K562 (cell line): ENCODE results near the gene CGB8. TPM values are rescaled to one million over a fixed set of nuclear protein-coding genes. Genes with fewer than 3 reads are reported as not detected.

Experiments
- ATAC-seq: fragments of 200-7000 bp; cut with Tn5 transposase; 3 replicates; pipeline ENCODE4 v1.9.1; 2020; ENCODE audit warnings: moderate library complexity
- BruUV-seq: library from RNA; stranded (reverse); fragments of 400-500 nt; replicated peaks from 2 replicates; lab custom pipeline; 2021; lab: Mats Ljungman, UMichigan
- CTCF ChIA-PET: fragments of 300-600 bp; formaldehyde crosslinking; extraction: SDS; loops from one replicate; lab custom pipeline; 2021; ENCODE audit warnings: low intra/inter-chr PET ratio; lab: Yijun Ruan, JAX
- POLR2A ChIA-PET: fragments of 300-600, 350-650 bp; sonication (Branson Sonifier 250); formaldehyde crosslinking; extraction: SDS; loops from one replicate; lab custom pipeline; 2021; ENCODE audit warnings: antibody characterized with exemption, inconsistent platforms; lab: Yijun Ruan, JAX
- DNase-seq, 4 experiments: peaks; one replicate each; pipeline versions ENCODE4 v3.0.0 to v3.0.0-alpha.2; 2011 to 2018; ENCODE audit warnings: low spot score in 3 of 4, mixed read lengths in 3 of 4; ENCODE audit errors: extremely low read depth in 1 of 4
- FAIRE-seq: peaks from 2 replicates; lab custom pipeline; 2011; peaks lifted over from hg19 to GRCh38; lab: Jason Lieb, UNC
- H2AFZ ChIP-seq: 2 replicates; pipeline ENCODE4 v1.6.0; 2011; ENCODE audit warnings: low read depth, low read length, control low read depth, inconsistent platforms
- H3K27ac ChIP-seq: fragments of 200-600 bp; 3 replicates; pipeline ENCODE4 v1.8.0; 2011; ENCODE audit warnings: low read depth, mild to moderate bottlenecking, control low read depth, inconsistent platforms, low read length, moderate library complexity, mixed read lengths; ENCODE audit errors: extremely low read depth
- H3K27me3 ChIP-seq, 2 experiments: fragments of 300-600 bp in 1 of 2; 2 replicates in 1 of 2; 3 replicates in 1 of 2; pipeline versions ENCODE4 v1.6.0 to v1.8.0; 2011; ENCODE audit warnings: inconsistent platforms in 2 of 2, low read length in 2 of 2, mild to moderate bottlenecking in 1 of 2, mixed read lengths in 1 of 2, moderate library complexity in 1 of 2; ENCODE audit not compliant: control insufficient read depth in 2 of 2, insufficient read depth in 2 of 2
- H3K36me3 ChIP-seq: fragments of 300-600 bp; 3 replicates; pipeline ENCODE4 v1.8.0; 2011; ENCODE audit warnings: mild to moderate bottlenecking, low read length, inconsistent platforms; ENCODE audit not compliant: control insufficient read depth, insufficient read depth
- H3K4me1 ChIP-seq, 2 experiments: fragments of 200-600 bp in 1 of 2; replicated peaks in 1 of 2; 2 replicates in 1 of 2; 3 replicates in 1 of 2; pipeline versions ENCODE4 v1.5.1 to v1.8.0; 2011; ENCODE audit warnings: inconsistent platforms in 2 of 2, low read length in 2 of 2, mild to moderate bottlenecking in 1 of 2, mixed read lengths in 1 of 2, moderate library complexity in 1 of 2; ENCODE audit not compliant: control insufficient read depth in 2 of 2, insufficient read depth in 2 of 2
- H3K4me2 ChIP-seq: 2 replicates; pipeline ENCODE4 v1.6.1; 2011; ENCODE audit warnings: low read length, control low read depth, inconsistent platforms, mixed read lengths; ENCODE audit not compliant: insufficient read depth
- H3K4me3 ChIP-seq: fragments of 200-600 bp; sonication (generic), shearing (Covaris generic); 2 replicates; pipeline ENCODE4 v1.5.1; 2016; ENCODE audit warnings: control low read depth, inconsistent platforms
- H3K79me2 ChIP-seq: fragments of 200-600 bp; 3 replicates; pipeline ENCODE4 v1.8.0; 2011; ENCODE audit warnings: low read length, inconsistent platforms; ENCODE audit not compliant: control insufficient read depth, insufficient read depth
- H3K9ac ChIP-seq, 2 experiments: 2 replicates each; pipeline versions ENCODE4 v1.6.0 to v1.6.1; 2011; ENCODE audit warnings: low read depth in 2 of 2, low read length in 2 of 2, control low read depth in 1 of 2, inconsistent platforms in 1 of 2, mild to moderate bottlenecking in 1 of 2, mixed read lengths in 1 of 2; ENCODE audit not compliant: insufficient read depth in 1 of 2
- H3K9me1 ChIP-seq: one replicate; pipeline ENCODE4 v1.6.0; 2011; ENCODE audit warnings: inconsistent platforms, mild to moderate bottlenecking, low read length, moderate library complexity; ENCODE audit not compliant: control insufficient read depth, insufficient read depth
- H3K9me3 ChIP-seq: replicated peaks from 2 replicates; pipeline ENCODE4 v1.5.1; 2011; ENCODE audit warnings: low read depth, low read length, inconsistent platforms; ENCODE audit not compliant: control insufficient read depth, insufficient read depth
- H4K20me1 ChIP-seq: replicated peaks from 2 replicates; pipeline ENCODE4 v1.6.1; 2011; ENCODE audit warnings: low read length, inconsistent platforms, mixed read lengths; ENCODE audit not compliant: control insufficient read depth, insufficient read depth
- CREM ChIP-seq: IDR thresholded peaks from 2 replicates; pipeline ENCODE4 v1.6.1; 2014; ENCODE audit warnings: antibody characterized with exemption, low read depth
- DACH1 ChIP-seq: fragments of 450-650 bp; IDR thresholded peaks from 2 replicates; pipeline ENCODE4 v1.6.1; 2018; ENCODE audit not compliant: partially characterized antibody
- GATAD2A ChIP-seq: fragments of 450-650 bp; IDR thresholded peaks from 2 replicates; pipeline ENCODE4 v1.6.1; 2017
- POLR3G ChIP-seq: IDR thresholded peaks from 2 replicates; pipeline ENCODE4 v1.6.1; 2011; ENCODE audit not compliant: insufficient read length, insufficient replicate concordance; ENCODE audit errors: extremely low read depth
- SLC30A9 ChIP-seq: fragments of 250-450 bp; sonication (Bioruptor Pico); IDR thresholded peaks from 2 replicates; pipeline ENCODE4 v1.8.0; 2022; ENCODE audit warnings: mild to moderate bottlenecking, moderate library complexity
- SRF ChIP-seq, 2 experiments: fragments of 250-450, 450-650 bp in 1 of 2; sonication (Bioruptor Pico) in 1 of 2; sonication (generic) in 1 of 2; formaldehyde crosslinking; IDR thresholded peaks; 2 replicates each; pipeline versions ENCODE4 v1.5.0 to v1.5.1; 2020 to 2022; ENCODE audit warnings: mild to moderate bottlenecking in 1 of 2, missing genetic modification reagents in 1 of 2
- SRSF7 ChIP-seq: fragments of 200-400 bp; formaldehyde crosslinking; optimal IDR thresholded peaks from 2 replicates; pipeline ENCODE3; 2017; ENCODE audit warnings: mild to moderate bottlenecking, low read depth, low read length
- UBTF ChIP-seq, 2 experiments: IDR thresholded peaks; 2 replicates each; pipeline ENCODE4 v1.6.1; 2012; ENCODE audit warnings: improper control_type of control experiment in 2 of 2, low read depth in 2 of 2, low read length in 2 of 2, borderline replicate concordance in 1 of 2
- ZNF253 ChIP-seq: fragments of 250-450 bp; sonication (Bioruptor Pico); conservative IDR thresholded peaks from 2 replicates; pipeline ENCODE4 v1.6.1; 2021; ENCODE audit warnings: mild to moderate bottlenecking
- ZNF444 ChIP-seq: fragments of 250-450 bp; sonication (Bioruptor Pico); IDR thresholded peaks from 2 replicates; pipeline ENCODE4 v1.4.0; 2020; ENCODE audit warnings: mild to moderate bottlenecking, moderate library complexity
- ZNF518B ChIP-seq: fragments of 250-450 bp; sonication (Bioruptor Pico); IDR thresholded peaks from 2 replicates; pipeline ENCODE4 v1.5.0; 2021; ENCODE audit warnings: mild to moderate bottlenecking, moderate library complexity
- WGBS: fragments of 100-300 bp; shearing (Covaris generic); methylation state at CpG from one replicate; pipeline ENCODE4 v1.1.6; 2016; ENCODE audit warnings: low coverage, mixed read lengths; ENCODE audit not compliant: insufficient coverage; ENCODE audit errors: missing lambda C conversion rate; 5-methylcytosine and 5-hydroxymethylcytosine counted together
- in situ Hi-C: fragments of 300-500 bp; cut with MboI; formaldehyde crosslinking; loops from 4 replicates; pipeline ENCODE4 v1.15.0; 2018; ENCODE audit warnings: inconsistent platforms, mixed read lengths
- intact Hi-C: fragments of 100-400 bp; cut with micrococcal nuclease; formaldehyde crosslinking; loops from 2 replicates; pipeline ENCODE4 v1.14.2; 2022
- polyA plus RNA-seq, 8 experiments: library from polyadenylated mRNA; depleted of rRNA in 4 of 8; stranded (reverse) in 5 of 8; unstranded in 3 of 8; fragments of >200 nt; fragmentation: Nextera tagmentation in 2 of 8; fragmentation: Illumina TruSeq in 1 of 8; extraction: Ambion mirVana in 2 of 8; extraction: Trizol in 1 of 8; gene quantifications; 2 replicates each; pipeline versions ENCODE4 v1.2.1 to v1.2.3, GENCODE V29; 2011 to 2014; ENCODE audit warnings: inconsistent platforms in 1 of 8, missing spikeins in 1 of 8
- total RNA-seq, 7 experiments: library from RNA; depleted of rRNA in 6 of 7; stranded (reverse); fragments of >200 nt in 6 of 7; fragmentation: Illumina TruSeq in 2 of 7; extraction: Trizol in 2 of 7; gene quantifications; 2 replicates each; pipeline versions ENCODE4 v1.2.1 to v1.2.3, GENCODE V29; 2011 to 2021; ENCODE audit warnings: low replicate concordance in 1 of 7

CGB8 gene
- total and polyA plus RNA-seq, 9 of the 15 experiments (the other 6 are each of a cell fraction or from before 2014, with no cell fraction given) = not detected

GRCh38 chr19:49064768-49065611 is 16.1 kb upstream of the CGB8 start, which contains the start of gene NTF4 (continued):
- 0 out of 4 replicates have a peak, but pooled peaks of 1 of the 2 experiments have one; percentile 72 for TF ChIP-seq UBTF (IDR thresholded peaks at IDR 0.05; ENCODE audit: borderline replicate concordance in 1 of 2, low read depth in 2 of 2, low read length in 2 of 2)

- POLR2A ChIA-PET = interaction anchor here (0.7 to 1.2 kb wide), 2 partner anchors 99 to 307 kb away, joined by 3 read pairs; partner anchors contain the start of gene FTL
- no peak overlapping the region for H3K27ac ChIP-seq
- no peak for DNase-seq
- no peaks in the 10 kb centered on the region for H3K9me3 ChIP-seq
- H3K27me3 ChIP-seq = peaks cover 23 to 58% of the 10 kb centered on the region in 2 experiments; a peak in 4 of 5 replicates
- peaks cover 0 to 25% of the 10 kb centered on the region in 2 experiments; a peak in 4 of 5 replicates for H3K4me1 ChIP-seq
- FAIRE-seq = no peak
- peak overlapping the region in 1 of 2 experiments; percentile 4; a peak in 1 of 4 replicates for H3K9ac ChIP-seq
- no peak overlapping the region for H3K4me2 ChIP-seq
- intact Hi-C loops (no loop called here), in situ Hi-C loops (no loop called here)
- 18% methylated on average over 6 of the region's 10 CpGs for WGBS
- CTCF ChIA-PET = interaction anchor here (0.7 kb wide), 1 partner anchor 148 kb away, joined by 8 read pairs; no protein-coding TSS in a partner anchor
- H4K20me1 ChIP-seq = no peaks in the 10 kb centered on the region
- no peaks in the 10 kb centered on the region for H3K79me2 ChIP-seq
- no TSS peak for BruUV-seq
- H3K9me1 ChIP-seq = no peaks in the 10 kb centered on the region
- no peaks in the 10 kb centered on the region for H3K36me3 ChIP-seq
- no peak overlapping the region for H3K4me3 ChIP-seq
- ATAC-seq = no peak
- H2AFZ ChIP-seq = no peak overlapping the region
- no peak for TF ChIP-seq CREM
- TF ChIP-seq SRF (CRISPR knock-in tag; IDR thresholded peaks at IDR 0.05) = no peak
- TF ChIP-seq GATAD2A = no peak
- TF ChIP-seq POLR3G = no peak
- TF ChIP-seq ZNF253 (CRISPR knock-in tag) = no peak
- TF ChIP-seq DACH1 = no peak
- TF ChIP-seq SRSF7 = no peak
- TF ChIP-seq ZNF444 (CRISPR knock-in tag) = no peak
- TF ChIP-seq SLC30A9 (CRISPR knock-in tag) = no peak
- no peak for TF ChIP-seq ZNF518B (CRISPR knock-in tag)
These were observed 15.2 kb upstream of the CGB8 start for GRCh38 chr19:49064029-49064629.
